ENCODE measurements around the gene PIGA. TPM values are rescaled to one million over a fixed set of nuclear protein-coding genes. Genes with fewer than 3 reads are reported as not detected.

Gene PIGA, protein sequence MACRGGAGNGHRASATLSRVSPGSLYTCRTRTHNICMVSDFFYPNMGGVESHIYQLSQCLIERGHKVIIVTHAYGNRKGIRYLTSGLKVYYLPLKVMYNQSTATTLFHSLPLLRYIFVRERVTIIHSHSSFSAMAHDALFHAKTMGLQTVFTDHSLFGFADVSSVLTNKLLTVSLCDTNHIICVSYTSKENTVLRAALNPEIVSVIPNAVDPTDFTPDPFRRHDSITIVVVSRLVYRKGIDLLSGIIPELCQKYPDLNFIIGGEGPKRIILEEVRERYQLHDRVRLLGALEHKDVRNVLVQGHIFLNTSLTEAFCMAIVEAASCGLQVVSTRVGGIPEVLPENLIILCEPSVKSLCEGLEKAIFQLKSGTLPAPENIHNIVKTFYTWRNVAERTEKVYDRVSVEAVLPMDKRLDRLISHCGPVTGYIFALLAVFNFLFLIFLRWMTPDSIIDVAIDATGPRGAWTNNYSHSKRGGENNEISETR
- 13.2 and 14.1 TPM in 2 replicates for total RNA-seq

DNA sequence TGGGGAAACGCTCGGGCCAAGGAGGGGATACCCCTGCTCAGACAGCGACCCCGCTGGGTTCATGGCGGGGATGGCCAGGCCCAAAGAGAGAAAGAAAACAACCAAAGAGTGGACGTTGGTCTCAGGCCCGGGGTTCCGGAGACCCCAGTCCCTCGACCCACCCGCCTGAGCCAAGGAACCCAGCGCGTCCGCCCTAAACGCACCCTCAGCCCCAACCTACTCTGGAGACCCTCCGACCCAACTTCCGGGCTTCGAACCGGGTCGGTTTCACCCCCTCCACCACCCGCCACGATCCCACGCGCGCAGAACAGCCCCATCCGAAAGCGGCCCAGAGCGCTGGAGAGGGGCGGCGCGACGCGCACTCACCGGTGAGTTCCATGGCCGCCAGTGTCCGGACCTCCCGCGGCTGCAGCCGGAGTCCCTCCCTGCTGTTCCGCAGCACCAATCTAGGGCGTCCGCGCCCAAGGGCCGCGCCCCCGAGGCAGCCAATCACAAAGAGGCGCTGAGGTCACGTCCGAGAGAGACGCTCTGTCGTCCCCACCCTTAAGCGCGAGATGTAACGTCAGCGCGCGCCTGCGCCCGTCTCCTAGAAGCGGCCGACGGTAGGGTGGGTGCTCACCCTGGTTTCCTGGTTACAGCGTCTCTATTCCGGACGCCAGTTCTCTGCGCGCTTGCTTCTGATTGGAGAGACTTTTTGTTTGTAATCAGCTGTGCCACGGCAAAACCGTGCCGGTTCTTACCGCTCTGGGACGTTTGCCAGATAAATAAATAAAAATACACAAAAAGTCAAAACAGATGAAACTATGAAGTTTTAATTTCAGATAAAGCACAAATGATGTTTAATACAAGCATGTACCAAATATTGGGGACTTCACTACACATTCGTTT, at the start of gene PIGA:
Gene PIGA (minus strand): TSS at position 389 of the 888 bp plus-strand sequence. CDS start 3,593 bp downstream, outside the sequence.

DNA sequence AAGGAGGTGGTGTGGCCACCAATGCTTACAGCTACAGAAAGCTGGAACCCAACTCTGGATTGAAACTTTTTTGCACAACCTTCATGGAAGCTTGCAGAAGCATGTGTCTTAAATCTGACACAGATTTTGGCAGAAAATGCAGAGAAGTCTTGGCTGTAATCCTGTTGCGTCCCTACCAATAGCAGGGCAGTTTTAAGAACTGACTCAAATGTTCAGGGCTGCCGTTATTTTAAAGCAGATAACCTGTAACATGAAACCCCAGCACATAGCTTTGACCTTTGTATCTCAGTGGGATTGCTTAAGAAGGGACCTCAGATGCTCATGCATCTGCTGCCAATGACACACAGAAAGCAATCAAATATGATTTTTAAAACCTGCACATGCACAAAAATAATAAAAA, 49.0 kb upstream of the PIGA start, which contains the start of gene VEGFD:
Gene VEGFD (minus strand): TSS at position 110 of the 400 bp plus-strand sequence. CDS start 467 bp downstream, outside the sequence.

DNA sequence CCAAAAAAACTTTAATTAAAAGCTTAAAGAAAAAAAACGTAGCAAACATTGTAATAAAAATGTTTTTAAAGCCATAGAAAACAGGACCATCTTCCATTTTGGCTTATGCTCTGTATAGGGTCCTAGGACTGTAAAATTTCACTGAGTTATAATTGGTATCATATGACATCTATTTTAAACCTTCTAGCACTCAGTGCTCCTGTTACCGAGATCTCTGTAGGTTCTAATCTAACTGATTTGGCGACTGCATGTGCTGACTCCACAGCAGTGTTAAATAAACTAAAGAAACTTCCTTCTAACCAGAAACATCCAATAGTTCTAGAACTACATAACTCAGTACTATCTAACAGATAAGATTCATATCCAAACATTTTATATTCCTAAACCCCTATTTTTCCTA, 19.8 kb downstream of the PIGA start, which contains the start of gene ASB11:
Gene ASB11 (minus strand): TSS at position 132 of the 400 bp plus-strand sequence. CDS start 35 bp downstream, at position 97.

DNA sequence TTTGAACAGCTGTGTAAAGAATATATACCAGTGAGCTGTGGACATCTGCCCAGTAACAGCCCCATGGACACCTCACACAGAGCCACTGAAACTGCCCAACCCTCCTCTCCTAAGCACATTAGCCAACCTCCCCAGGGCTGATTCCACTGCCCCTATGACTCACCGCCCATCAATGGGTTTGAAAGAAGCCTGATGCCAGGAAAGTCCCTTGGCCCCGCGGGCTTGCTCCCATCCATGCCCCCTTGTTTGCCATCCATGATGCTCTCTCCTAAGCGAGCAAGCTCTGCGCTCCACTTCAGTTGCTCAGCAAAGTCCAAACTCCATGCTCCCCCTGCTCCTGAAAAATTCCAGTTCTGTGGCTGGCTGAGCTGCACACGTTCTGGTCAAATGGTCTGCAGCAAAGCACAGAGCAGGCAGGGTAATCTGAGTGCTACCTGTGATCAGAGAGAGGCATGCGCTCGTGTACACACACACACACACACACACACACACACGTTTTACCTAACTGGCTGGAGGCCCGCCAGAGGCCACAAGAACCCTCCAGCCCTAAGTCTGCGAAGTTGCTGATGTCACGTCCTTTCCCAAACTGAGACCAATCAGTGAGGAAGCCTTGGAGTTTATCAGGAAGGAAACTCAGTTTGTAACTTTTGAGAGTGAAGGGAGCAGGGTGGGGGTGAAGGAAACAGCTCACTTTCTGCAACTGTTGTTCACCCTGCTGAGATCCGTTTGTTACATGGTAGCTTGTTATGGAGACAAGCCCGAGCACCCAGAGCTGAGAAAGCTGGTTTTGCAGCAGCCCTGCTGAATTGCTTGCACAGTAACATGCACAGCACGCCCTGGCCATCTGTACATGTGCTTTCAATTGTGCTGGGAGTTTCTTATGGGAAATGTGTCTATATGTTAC, 65.5 kb downstream of the PIGA start, which contains the start of gene ASB9:
Gene ASB9 (minus strand): TSS at position 466 of the 904 bp plus-strand sequence. CDS start 209 bp downstream, at position 257.

Other genes starting within 250 kb of the PIGA start
- gene ASB9, start 65.4 kb downstream of the PIGA start, total RNA-seq = 0.39 and 1.4 TPM in 2 replicates
- not detected in 2 replicates for gene ASB11, start 19.9 kb downstream of the PIGA start, total RNA-seq
- gene VEGFD, start 48.9 kb upstream of the PIGA start, total RNA-seq = 0.13 and 0.32 TPM in 2 replicates
- 19.3 and 22.2 TPM in 2 replicates for gene PIR, start 157.8 kb upstream of the PIGA start, total RNA-seq
- gene BMX, start 165.3 kb upstream of the PIGA start, total RNA-seq = 0.11 TPM in 1 of 2 replicates, not detected in the other